H1 (cell line): ENCODE results near the gene HNF4A. TPM values are rescaled to one million over a fixed set of nuclear protein-coding genes. Genes with fewer than 3 reads are reported as not detected.

Source experiments
- CTCF ChIA-PET: fragments of 300-600 bp; sonication (Branson Sonifier 250); formaldehyde crosslinking; loops from one replicate; lab custom pipeline; 2021; ENCODE audit not compliant: partially characterized antibody; lab: Charles Lee
- POLR2A ChIA-PET: fragments of 300-600 bp; sonication (Branson Sonifier 250); formaldehyde crosslinking; loops from one replicate; lab custom pipeline; 2021; ENCODE audit warnings: inconsistent platforms; ENCODE audit not compliant: partially characterized antibody; lab: Charles Lee
- DNase-seq, 2 experiments: peaks; one replicate each; pipeline versions ENCODE4 v3.0.0 to v3.0.0-alpha.2; 2010 to 2022; ENCODE audit warnings: low spot score in 2 of 2, low read depth in 1 of 2, mixed read lengths in 1 of 2
- FAIRE-seq: peaks from 2 replicates; lab custom pipeline; 2011; peaks lifted over from hg19 to GRCh38; lab: Jason Lieb, UNC
- H2AFZ ChIP-seq: 2 replicates; pipeline ENCODE4 v1.8.1; 2012; ENCODE audit warnings: low read length, inconsistent platforms
- H2AK5ac ChIP-seq: 2 replicates; pipeline ENCODE4 v1.6.1; 2013; ENCODE audit warnings: low read depth, low read length
- H2BK120ac ChIP-seq: replicated peaks from 2 replicates; pipeline ENCODE3; 2013; ENCODE audit warnings: low read depth, low read length, inconsistent platforms
- H2BK12ac ChIP-seq: 2 replicates; pipeline ENCODE4 v1.6.1; 2013; ENCODE audit warnings: low read depth, low read length
- H2BK15ac ChIP-seq: 2 replicates; pipeline ENCODE4 v1.6.1; 2013; ENCODE audit warnings: low read length
- H2BK20ac ChIP-seq: 2 replicates; pipeline ENCODE4 v1.6.1; 2013; ENCODE audit warnings: low read length
- H2BK5ac ChIP-seq: 2 replicates; pipeline ENCODE4 v1.6.1; 2013; ENCODE audit warnings: low read depth, low read length
- H3K14ac ChIP-seq: 2 replicates; pipeline ENCODE4 v1.6.1; 2013; ENCODE audit warnings: inconsistent platforms; ENCODE audit not compliant: insufficient read length
- H3K18ac ChIP-seq: 2 replicates; pipeline ENCODE4 v1.6.1; 2013; ENCODE audit warnings: low read length; ENCODE audit errors: extremely low read depth
- H3K23ac ChIP-seq: 2 replicates; pipeline ENCODE4 v1.6.1; 2013; ENCODE audit warnings: inconsistent platforms; ENCODE audit not compliant: insufficient read length
- H3K23me2 ChIP-seq: 2 replicates; pipeline ENCODE4 v1.6.1; 2013; ENCODE audit warnings: low read depth, low read length
- H3K27ac ChIP-seq: 2 replicates; pipeline ENCODE4 v1.6.1; 2011; ENCODE audit warnings: low read depth, low read length, inconsistent platforms
- H3K27me3 ChIP-seq, 4 experiments: replicated peaks in 1 of 4; 1 replicate in 1 of 4; 2 replicates in 3 of 4; pipeline versions ENCODE4 v1.6.1 to v1.8.1; 2011 to 2013; ENCODE audit warnings: low read length in 3 of 4, mild to moderate bottlenecking in 3 of 4, inconsistent platforms in 2 of 4, mixed read lengths in 2 of 4, moderate library complexity in 1 of 4; ENCODE audit not compliant: control insufficient read depth in 3 of 4, insufficient read depth in 3 of 4; ENCODE audit errors: extremely low read depth in 1 of 4
- H3K36me3 ChIP-seq, 4 experiments: 2 replicates each; pipeline versions ENCODE4 v1.6.1 to v1.8.1; 2011 to 2013; ENCODE audit warnings: mild to moderate bottlenecking in 4 of 4, low read length in 3 of 4, moderate library complexity in 2 of 4, control low read depth in 1 of 4, inconsistent platforms in 1 of 4; ENCODE audit not compliant: insufficient read depth in 4 of 4, control insufficient read depth in 2 of 4
- H3K4ac ChIP-seq: replicated peaks from 2 replicates; pipeline ENCODE3; 2013; ENCODE audit warnings: low read length, low read depth, mixed read lengths, inconsistent platforms; ENCODE audit not compliant: insufficient read length
- H3K4me1 ChIP-seq, 4 experiments: replicated peaks in 1 of 4; 1 replicate in 1 of 4; 2 replicates in 3 of 4; pipeline versions ENCODE4 v1.6.1 to v1.8.1; 2011 to 2013; ENCODE audit warnings: low read length in 3 of 4, inconsistent platforms in 2 of 4, mixed read lengths in 1 of 4; ENCODE audit not compliant: insufficient read depth in 4 of 4, control insufficient read depth in 3 of 4
- H3K4me2 ChIP-seq, 2 experiments: 2 replicates each; pipeline versions ENCODE4 v1.6.1 to v1.8.1; 2011 to 2013; ENCODE audit warnings: low read depth in 2 of 2, low read length in 2 of 2, control low read depth in 1 of 2, inconsistent platforms in 1 of 2, mild to moderate bottlenecking in 1 of 2; ENCODE audit not compliant: insufficient read depth in 1 of 2
- H3K4me3 ChIP-seq, 4 experiments: fragments of 200-600, 300-600 bp in 1 of 4; sonication (generic), shearing (Covaris generic), sonication (Bioruptor Twin) in 1 of 4; 2 replicates each; pipeline versions ENCODE4 v1.5.1 to v1.8.1; 2011 to 2016; ENCODE audit warnings: low read length in 4 of 4, low read depth in 3 of 4, control low read depth in 2 of 4, inconsistent platforms in 2 of 4, mild to moderate bottlenecking in 2 of 4, mixed read lengths in 1 of 4, moderate library complexity in 1 of 4; ENCODE audit not compliant: insufficient read depth in 2 of 4; ENCODE audit errors: extremely low read depth in 1 of 4
- H3K56ac ChIP-seq: replicated peaks from 2 replicates; pipeline ENCODE3; 2013; ENCODE audit warnings: low read depth, mild to moderate bottlenecking, mixed read lengths, low read length, inconsistent platforms; ENCODE audit not compliant: insufficient read length
- H3K79me1 ChIP-seq: 2 replicates; pipeline ENCODE4 v1.6.1; 2013; ENCODE audit warnings: low read depth, low read length, control low read depth
- H3K79me2 ChIP-seq, 2 experiments: 2 replicates each; pipeline versions ENCODE4 v1.6.1 to v1.8.1; 2012 to 2013; ENCODE audit warnings: low read length in 2 of 2, mild to moderate bottlenecking in 2 of 2, inconsistent platforms in 1 of 2; ENCODE audit not compliant: insufficient read depth in 2 of 2, control insufficient read depth in 1 of 2
- H3K9ac ChIP-seq, 4 experiments: replicated peaks in 1 of 4; 1 replicate in 1 of 4; 2 replicates in 3 of 4; pipeline versions ENCODE4 v1.6.1 to v1.8.1; 2011 to 2013; ENCODE audit warnings: low read depth in 3 of 4, low read length in 3 of 4, control low read depth in 2 of 4, mild to moderate bottlenecking in 2 of 4, moderate library complexity in 2 of 4, inconsistent platforms in 1 of 4; ENCODE audit errors: extremely low read depth in 1 of 4
- H3K9me3 ChIP-seq, 2 experiments: 2 replicates each; pipeline versions ENCODE4 v1.6.1 to v1.8.1; 2012 to 2013; ENCODE audit warnings: mild to moderate bottlenecking in 2 of 2, moderate library complexity in 2 of 2, control low read depth in 1 of 2, inconsistent platforms in 1 of 2, low read depth in 1 of 2, low read length in 1 of 2, mixed read lengths in 1 of 2; ENCODE audit not compliant: insufficient read depth in 2 of 2
- H4K20me1 ChIP-seq, 2 experiments: replicated peaks in 1 of 2; 2 replicates each; pipeline versions ENCODE3 to v1.8.1; 2011 to 2013; ENCODE audit warnings: inconsistent platforms in 2 of 2, low read length in 2 of 2, mild to moderate bottlenecking in 1 of 2; ENCODE audit not compliant: insufficient read depth in 2 of 2, control insufficient read depth in 1 of 2
- H4K5ac ChIP-seq: 2 replicates; pipeline ENCODE4 v1.6.1; 2013; ENCODE audit warnings: low read length, low read depth, mixed read lengths, inconsistent platforms; ENCODE audit not compliant: insufficient read length
- H4K8ac ChIP-seq: 2 replicates; pipeline ENCODE4 v1.8.0; 2013; ENCODE audit warnings: mild to moderate bottlenecking, moderate library complexity, low read length, inconsistent platforms; ENCODE audit not compliant: insufficient read depth; ENCODE audit errors: extremely low read depth
- H4K91ac ChIP-seq: replicated peaks from 2 replicates; pipeline ENCODE3; 2013; ENCODE audit warnings: low read length, mixed read lengths, inconsistent platforms; ENCODE audit not compliant: insufficient read length
- ASH2L ChIP-seq: fragments of 200-600, 300-600 bp; sonication (generic); IDR thresholded peaks from one replicate; pipeline ENCODE4 v1.7.1; 2017; ENCODE audit warnings: low read length
- CHD1 ChIP-seq: IDR thresholded peaks from 2 replicates; pipeline ENCODE4 v1.6.1; 2012; ENCODE audit warnings: low read depth, low read length, improper control_type of control experiment
- CREB1 ChIP-seq: IDR thresholded peaks from 2 replicates; pipeline ENCODE4 v1.6.1; 2012; ENCODE audit warnings: inconsistent platforms
- GABPA ChIP-seq: IDR thresholded peaks from 2 replicates; pipeline ENCODE4 v1.6.1; 2011; ENCODE audit warnings: mild to moderate bottlenecking, low read length, moderate library complexity, borderline replicate concordance; ENCODE audit not compliant: insufficient read depth
- JUND ChIP-seq: IDR thresholded peaks from 2 replicates; pipeline ENCODE4 v1.6.1; 2011; ENCODE audit warnings: mild to moderate bottlenecking, improper control_type of control experiment, low read length
- KDM4A ChIP-seq: IDR thresholded peaks from one replicate; pipeline ENCODE4 v1.7.1; 2012; ENCODE audit warnings: low read depth, mild to moderate bottlenecking, moderate library complexity, low read length, inconsistent platforms; ENCODE audit not compliant: severe bottlenecking
- NANOG ChIP-seq: IDR thresholded peaks from 2 replicates; pipeline ENCODE4 v1.6.1; 2011; ENCODE audit warnings: low read length, low read depth, mild to moderate bottlenecking, inconsistent platforms; ENCODE audit not compliant: insufficient read depth, poor library complexity, severe bottlenecking
- POLR2AphosphoS5 ChIP-seq: IDR thresholded peaks from 2 replicates; pipeline ENCODE4 v1.6.1; 2011; ENCODE audit warnings: low read depth, low read length
- RNF2 ChIP-seq: fragments of 200-900, 300-1000 bp; sonication (generic); IDR thresholded peaks from 2 replicates; pipeline ENCODE4 v1.7.1; 2016; ENCODE audit warnings: borderline replicate concordance, low read depth, mild to moderate bottlenecking, antibody characterized with exemption, low read length; ENCODE audit not compliant: poor library complexity, severe bottlenecking; ENCODE audit errors: missing control alignments
- SRF ChIP-seq: IDR thresholded peaks from 2 replicates; pipeline ENCODE4 v1.6.1; 2011; ENCODE audit warnings: mild to moderate bottlenecking, low read depth, low read length, moderate library complexity
- TAF1 ChIP-seq: IDR thresholded peaks from 2 replicates; pipeline ENCODE4 v1.6.1; 2011; ENCODE audit warnings: mild to moderate bottlenecking, low read depth, low read length
- TCF12 ChIP-seq: IDR thresholded peaks from 2 replicates; pipeline ENCODE4 v1.6.1; 2011; ENCODE audit warnings: low read depth, mild to moderate bottlenecking, low read length
- WGBS, 2 experiments: shearing (Covaris generic) in 1 of 2; methylation state at CpG; one replicate each; pipeline versions ENCODE4 v1.1.6 to v1.1.7; 2013 to 2015; ENCODE audit warnings: low lambda C conversion rate in 2 of 2, mixed read lengths in 2 of 2, inconsistent platforms in 1 of 2, low coverage in 1 of 2, missing lambda C conversion rate in 1 of 2; ENCODE audit not compliant: insufficient replicate concordance in 2 of 2, insufficient coverage in 1 of 2, insufficient read length in 1 of 2; ENCODE audit errors: extremely low coverage in 1 of 2, missing lambda C conversion rate in 1 of 2; 5-methylcytosine and 5-hydroxymethylcytosine counted together
- polyA plus RNA-seq, 7 experiments: library from polyadenylated mRNA; depleted of rRNA in 3 of 7; stranded (reverse) in 5 of 7; unstranded in 2 of 7; fragments of >200 nt in 5 of 7; fragments of 200-250 nt in 2 of 7; gene quantifications; 1 replicate in 5 of 7; 2 replicates in 1 of 7; 4 replicates in 1 of 7; pipeline versions ENCODE4 v1.2.1 to v1.2.3, GENCODE V29; 2011 to 2013; ENCODE audit warnings: missing spikeins in 2 of 7, mixed read lengths in 2 of 7
- total RNA-seq: library from RNA; stranded (reverse); fragmentation: NEBNext Ultra II Directional; extraction: Animal tissue kit (Norgen Biotek cat#: 25700); gene quantifications from 2 replicates; pipeline ENCODE4 v1.2.1, GENCODE V29; 2021
- TF ChIP-seq, protein P1 (sequence below): IDR thresholded peaks from 2 replicates; pipeline ENCODE4 v1.6.1; 2012; ENCODE audit warnings: low read length, inconsistent platforms

HNF4A gene
- total and polyA plus RNA-seq, 2 of the 8 experiments (the other 6 are each of a cell fraction or from before 2014, with no cell fraction given), result 0.03 TPM; not detected in 1

DNA sequence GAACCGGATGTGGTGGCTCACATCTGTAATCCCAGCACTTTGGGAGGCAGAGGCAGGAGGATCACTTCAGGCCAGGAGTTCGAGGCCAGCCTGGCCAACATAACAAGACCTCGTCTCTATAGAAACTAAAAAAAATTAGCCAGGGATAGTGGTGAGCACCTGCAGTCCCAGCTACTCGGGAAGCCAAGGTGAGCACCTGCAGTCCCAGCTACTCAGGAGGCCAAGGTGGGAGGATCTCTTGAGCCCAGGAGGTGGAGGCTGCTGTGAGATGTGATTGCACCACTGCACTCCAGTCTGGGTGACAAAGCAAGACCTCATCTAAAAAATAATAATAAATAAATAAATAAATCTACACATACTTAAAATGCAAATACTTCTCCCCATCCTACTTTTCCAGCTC is 65.0 kb downstream of the HNF4A start:
- no peak overlapping the region for H3K9ac ChIP-seq
- no peaks in the 10 kb centered on the region for H4K20me1 ChIP-seq
- H3K4ac ChIP-seq, result no peak overlapping the region
- no peaks in the 10 kb centered on the region for H3K79me2 ChIP-seq
- DNase-seq, result no peak
- H3K4me3 ChIP-seq, result no peak overlapping the region
- CTCF ChIA-PET, result interaction anchor here (2.6 kb wide), 1 partner anchor 29 kb away, joined by 7 read pairs; no protein-coding TSS in a partner anchor
- H3K4me2 ChIP-seq, result no peak overlapping the region
- no peaks in the 10 kb centered on the region for H3K79me1 ChIP-seq
- H3K23ac ChIP-seq, result no peak overlapping the region
- H3K27ac ChIP-seq, result no peak overlapping the region
- no peak overlapping the region for H4K8ac ChIP-seq
- FAIRE-seq, result no peak
- no peak overlapping the region for H2BK20ac ChIP-seq
- 92% methylated on average over 3 of the region's 4 CpGs; no CpG with 5 or more reads in 1 of the 2 experiments for WGBS, 2 experiments
- H3K14ac ChIP-seq, result no peak overlapping the region
- no peak overlapping the region for H2BK5ac ChIP-seq
- H3K18ac ChIP-seq, result no peak overlapping the region
- H2AFZ ChIP-seq, result no peak overlapping the region
- H3K27me3 ChIP-seq, result 0 out of 7 replicates have a peak, but pooled peaks cover 0 to 4% (median 0%) of the 10 kb centered on the region in 4 experiments
- no peak overlapping the region for H2AK5ac ChIP-seq
- POLR2A ChIA-PET, result no interaction called here
- H3K23me2 ChIP-seq, result peaks cover 2% of the 10 kb centered on the region; the same call in 1 of the 2 replicates
- 0 out of 7 replicates have a peak, but pooled peaks cover 0 to 2% (median 0%) of the 10 kb centered on the region in 4 experiments for H3K4me1 ChIP-seq
- no peak overlapping the region for H2BK120ac ChIP-seq
- no peak overlapping the region for H3K56ac ChIP-seq
- H3K9me3 ChIP-seq, result no peaks in the 10 kb centered on the region
- no peak overlapping the region for H2BK12ac ChIP-seq
- no peak overlapping the region for H4K91ac ChIP-seq
- no peak overlapping the region for H4K5ac ChIP-seq
- no peaks in the 10 kb centered on the region for H3K36me3 ChIP-seq
- H2BK15ac ChIP-seq, result no peak overlapping the region
- no peak for TF ChIP-seq KDM4A
- no peak for TF ChIP-seq TAF1
- TF ChIP-seq NANOG, result no peak
- no peak for TF ChIP-seq GABPA
- TF ChIP-seq CHD1, result no peak
- no peak for TF ChIP-seq RNF2
- no peak for TF ChIP-seq POLR2AphosphoS5
- TF ChIP-seq SRF, result no peak
- TF ChIP-seq ASH2L, result no peak
- TF ChIP-seq JUND, result no peak
- TF ChIP-seq TCF12, result no peak
- TF ChIP-seq CREB1, result no peak
- TF ChIP-seq, protein P1, sequence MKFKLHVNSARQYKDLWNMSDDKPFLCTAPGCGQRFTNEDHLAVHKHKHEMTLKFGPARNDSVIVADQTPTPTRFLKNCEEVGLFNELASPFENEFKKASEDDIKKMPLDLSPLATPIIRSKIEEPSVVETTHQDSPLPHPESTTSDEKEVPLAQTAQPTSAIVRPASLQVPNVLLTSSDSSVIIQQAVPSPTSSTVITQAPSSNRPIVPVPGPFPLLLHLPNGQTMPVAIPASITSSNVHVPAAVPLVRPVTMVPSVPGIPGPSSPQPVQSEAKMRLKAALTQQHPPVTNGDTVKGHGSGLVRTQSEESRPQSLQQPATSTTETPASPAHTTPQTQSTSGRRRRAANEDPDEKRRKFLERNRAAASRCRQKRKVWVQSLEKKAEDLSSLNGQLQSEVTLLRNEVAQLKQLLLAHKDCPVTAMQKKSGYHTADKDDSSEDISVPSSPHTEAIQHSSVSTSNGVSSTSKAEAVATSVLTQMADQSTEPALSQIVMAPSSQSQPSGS, result no peak
